GM18502 (cell line): ENCODE data around the gene NGF.

Source experiments
- ATAC-seq: cut with Tn5 transposase; IDR thresholded peaks from one replicate; pipeline ENCODE4 v1.9.1; 2021; ENCODE audit warnings: mild to moderate bottlenecking; ENCODE audit not compliant: unreplicated experiment, poor library complexity

Gene NGF

GRCh38 chr1:115286431-115287205, 51.4 kb downstream of the NGF start:
- ATAC-seq: no peak

- no peak for ATAC-seq
Measured at GRCh38 chr1:115284209-115284608, 53.8 kb downstream of the NGF start.

DNA sequence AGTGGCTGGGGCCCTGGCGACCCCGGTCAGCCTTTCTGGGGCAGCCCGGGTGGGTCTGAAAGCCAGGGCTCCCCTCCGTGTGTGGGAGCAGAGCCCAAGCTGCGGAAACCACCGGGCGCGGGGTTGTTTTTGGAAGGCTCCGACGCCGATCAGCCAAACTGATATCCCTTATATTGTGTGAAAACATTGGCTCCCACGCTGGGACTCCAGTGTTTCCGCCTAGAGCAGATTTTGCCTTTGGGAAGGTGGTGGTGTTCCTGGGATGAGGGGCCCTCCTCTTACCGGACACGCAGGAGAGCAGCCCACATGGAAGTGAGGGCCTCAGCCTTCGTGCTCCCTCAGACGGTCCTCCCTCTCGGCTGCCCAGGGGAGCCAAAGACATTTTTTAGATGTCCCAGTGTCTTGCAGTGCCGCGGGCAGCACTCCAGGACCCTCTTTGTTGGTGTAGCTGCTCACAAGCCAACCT, 54.3 kb downstream of the NGF start:
- no peak for ATAC-seq

- no peak for ATAC-seq
Measured at GRCh38 chr1:115283249-115283648, 54.8 kb downstream of the NGF start.

- no peak for ATAC-seq
Measured at GRCh38 chr1:115282807-115283208, 55.2 kb downstream of the NGF start.

- ATAC-seq: no peak
Measured at GRCh38 chr1:115281143-115281542, 56.9 kb downstream of the NGF start.

- no peak for ATAC-seq
Measured at GRCh38 chr1:115280064-115280463, 58.0 kb downstream of the NGF start.

DNA sequence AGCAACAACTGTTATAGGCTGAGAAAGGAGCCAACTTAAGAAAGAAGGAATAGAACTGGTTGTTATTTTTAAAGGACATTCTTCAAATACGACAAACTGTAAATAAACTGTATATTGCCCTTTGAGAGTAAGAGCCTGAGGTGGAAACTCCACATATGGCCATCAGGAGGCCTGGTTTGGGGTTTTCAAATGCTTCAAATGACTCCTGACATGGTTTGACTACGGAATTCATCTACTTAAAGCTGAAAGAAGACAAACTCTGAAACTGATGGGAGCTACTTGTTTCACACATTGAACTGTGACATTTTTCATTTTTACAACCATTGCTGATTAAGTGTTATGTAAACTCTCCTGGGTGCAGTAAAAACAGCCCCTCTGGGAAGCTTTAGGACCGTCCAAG, 59.8 kb downstream of the NGF start:
- no peak for ATAC-seq

DNA sequence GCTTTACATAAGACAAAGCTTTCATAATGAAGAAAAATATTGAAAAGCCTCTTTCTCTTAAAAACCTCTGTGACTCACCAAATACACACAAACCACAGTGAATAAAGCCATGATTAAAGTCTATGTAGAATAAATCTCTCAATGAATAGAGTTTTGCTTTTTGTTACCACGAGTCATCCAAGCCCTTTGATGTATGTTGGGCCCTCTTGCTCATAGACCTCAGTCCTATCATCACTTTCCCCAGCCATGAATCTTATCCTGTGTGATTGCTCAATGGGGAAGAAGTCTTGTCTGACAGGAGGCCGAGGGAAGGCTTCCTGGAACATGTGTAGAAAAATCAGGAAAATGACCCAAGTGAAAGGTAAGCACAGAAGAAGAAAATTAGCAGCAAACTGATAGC, 60.8 kb downstream of the NGF start:
- no peak for ATAC-seq

DNA sequence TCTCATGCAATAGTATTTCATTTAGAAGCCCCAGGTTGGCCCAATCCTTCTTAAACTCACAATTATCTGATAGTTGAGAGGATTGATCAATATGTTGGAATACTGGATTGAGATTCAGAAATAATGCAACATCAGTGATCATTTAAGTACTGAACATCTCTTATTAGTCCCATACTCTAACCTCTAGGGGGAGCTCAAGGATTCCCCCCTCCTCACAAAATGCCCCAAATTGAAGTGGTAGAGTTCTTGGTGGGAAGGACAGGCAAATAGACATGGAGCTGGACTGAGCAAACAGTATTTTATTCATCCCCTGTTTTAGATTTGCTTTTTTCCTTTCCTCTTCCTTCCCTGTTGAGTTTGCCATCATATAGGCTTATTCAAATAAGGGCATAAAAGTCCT, 62.8 kb downstream of the NGF start:
- ATAC-seq: no peak

- no peak for ATAC-seq
Measured at GRCh38 chr1:115274467-115274866, 63.6 kb downstream of the NGF start.

GRCh38 chr1:115266729-115267421, 71.2 kb downstream of the NGF start:
- ATAC-seq: no peak

- ATAC-seq: no peak
Measured at GRCh38 chr1:115265099-115265498, 73.0 kb downstream of the NGF start.

GRCh38 chr1:115262886-115263285, 75.2 kb downstream of the NGF start:
- no peak for ATAC-seq

DNA sequence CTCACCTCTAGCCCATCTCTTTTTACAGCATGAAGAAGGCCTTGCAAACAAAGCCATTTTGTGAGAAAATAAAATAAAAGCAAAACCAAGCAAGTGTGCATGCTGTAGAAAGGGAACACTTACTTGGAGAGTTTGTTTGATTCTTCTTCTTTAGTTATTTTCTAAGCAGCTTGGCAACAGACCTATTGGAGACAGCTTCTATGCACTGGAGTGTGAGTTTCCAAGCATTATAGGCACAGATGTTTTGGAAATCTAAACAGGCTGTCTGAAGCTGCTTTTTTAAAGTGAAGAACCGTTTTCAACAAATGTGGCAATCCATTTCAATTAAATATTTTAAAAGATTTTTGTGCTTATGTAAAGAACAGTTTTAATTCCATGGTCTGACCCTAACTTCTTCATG, 76.6 kb downstream of the NGF start:
- ATAC-seq: no peak

GRCh38 chr1:115258302-115258866, 79.7 kb downstream of the NGF start:
- no peak for ATAC-seq

GRCh38 chr1:115257591-115257990, 80.5 kb downstream of the NGF start:
- ATAC-seq: no peak

DNA sequence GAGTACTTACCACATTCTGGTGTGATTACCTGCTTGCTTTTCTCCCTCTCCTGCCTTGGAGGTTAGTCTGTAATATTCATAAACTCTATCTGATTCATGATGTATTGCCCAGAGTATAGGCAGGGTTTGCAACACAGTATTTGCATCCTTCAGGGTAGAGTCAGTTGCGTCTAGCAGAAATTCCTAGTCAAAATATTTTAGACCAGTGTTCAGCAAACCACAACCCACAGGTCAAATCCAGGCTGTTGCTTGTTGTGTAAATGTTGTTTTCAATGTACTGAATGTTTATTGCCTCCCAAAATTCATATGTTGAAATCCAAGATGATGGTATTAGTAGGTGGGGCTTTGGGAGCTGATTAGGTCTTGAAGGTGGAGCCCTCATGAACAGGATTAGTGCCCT, 82.9 kb downstream of the NGF start:
- ATAC-seq: no peak

- no peak for ATAC-seq
Measured at GRCh38 chr1:115252585-115252984, 85.5 kb downstream of the NGF start.

- no peak for ATAC-seq
Measured at GRCh38 chr1:115251856-115252255, 86.2 kb downstream of the NGF start.

- no peak for ATAC-seq
Measured at GRCh38 chr1:115251340-115251748, 86.7 kb downstream of the NGF start.
